ENCODE measurements around the gene DNAJA4. TPM values are rescaled to one million over a fixed set of nuclear protein-coding genes. Genes with fewer than 3 reads are reported as not detected.
A peak's percentile ranks its signal among the peaks of the same experiment; 100 is the strongest.

The DNAJA4 gene
- total and polyA plus RNA-seq, 9 of the 15 experiments (the other 6 are each of a cell fraction or from before 2014, with no cell fraction given): 0.11 to 1.0 (median 0.16) TPM; not detected in 4

- Histone ChIP-seq H2AFZ (ENCODE audit: low read depth, low read length) (peak overlapping the region; percentile 1; the same call in 1 of the 2 replicates), H3K27me3 (ENCODE audit: control insufficient read depth in 2 of 2, insufficient read depth in 2 of 2, low read length in 2 of 2) (no peaks in the 10 kb centered on the region), H3K36me3 (ENCODE audit: control insufficient read depth, insufficient read depth, low read length) (no peaks in the 10 kb centered on the region), H3K4me3 (no peak overlapping the region), H3K27ac (ENCODE audit: extremely low read depth, low read depth, low read length) (no peak overlapping the region), H3K9me1 (ENCODE audit: control insufficient read depth, insufficient read depth, low read length) (no peaks in the 10 kb centered on the region), H3K4me1 (replicated peaks in 1 of 2; ENCODE audit: control insufficient read depth in 2 of 2, insufficient read depth in 2 of 2, low read length in 2 of 2) (no peaks in the 10 kb centered on the region; a peak in 1 of 5 replicates), H3K9ac (ENCODE audit: insufficient read depth in 1 of 2, low read depth in 2 of 2, low read length in 2 of 2) (no peak overlapping the region), H3K4me2 (ENCODE audit: insufficient read depth, low read length) (no peak overlapping the region), H3K79me2 (ENCODE audit: control insufficient read depth, insufficient read depth, low read length) (no peaks in the 10 kb centered on the region), H3K9me3 (replicated peaks; ENCODE audit: control insufficient read depth, insufficient read depth, low read depth, low read length) (no peaks in the 10 kb centered on the region), H4K20me1 (replicated peaks; ENCODE audit: control insufficient read depth, insufficient read depth, low read length) (no peaks in the 10 kb centered on the region)
- 16% methylated on average over 9 of the region's 9 CpGs for WGBS (ENCODE audit: insufficient coverage, low coverage, missing lambda C conversion rate)
- FAIRE-seq: no peak
- no peak for TF ChIP-seq CHCHD3 (CRISPR knock-in tag; IDR thresholded peaks at IDR 0.05)
- TF ChIP-seq CBFB (CRISPR knock-in tag; IDR thresholded peaks at IDR 0.05): no peak
- TF ChIP-seq SAFB (IDR thresholded peaks at IDR 0.05; ENCODE audit: borderline replicate concordance, low read depth, low read length): no peak
- TF ChIP-seq SUPT5H (IDR thresholded peaks at IDR 0.05): no peak
- no peak for ATAC-seq
- ChIA-PET POLR2A (interaction anchor here (0.5 to 0.6 kb wide), 3 partner anchors 41 to 102 kb away, joined by 3 to 4 read pairs (median 3); partner anchors contain the start of gene IDH3A), CTCF (ENCODE audit: low intra/inter-chr PET ratio) (no interaction called here)
- intact Hi-C loops (cut with micrococcal nuclease) (no loop called here), in situ Hi-C loops (cut with MboI) (no loop called here)
- no TSS peak for BruUV-seq (replicated peaks)
- no peak for DNase-seq (ENCODE audit: extremely low read depth in 1 of 4, low spot score in 3 of 4)
These were observed 13.2 kb upstream of the DNAJA4 start for GRCh38 chr15:78251136-78251535.

DNA sequence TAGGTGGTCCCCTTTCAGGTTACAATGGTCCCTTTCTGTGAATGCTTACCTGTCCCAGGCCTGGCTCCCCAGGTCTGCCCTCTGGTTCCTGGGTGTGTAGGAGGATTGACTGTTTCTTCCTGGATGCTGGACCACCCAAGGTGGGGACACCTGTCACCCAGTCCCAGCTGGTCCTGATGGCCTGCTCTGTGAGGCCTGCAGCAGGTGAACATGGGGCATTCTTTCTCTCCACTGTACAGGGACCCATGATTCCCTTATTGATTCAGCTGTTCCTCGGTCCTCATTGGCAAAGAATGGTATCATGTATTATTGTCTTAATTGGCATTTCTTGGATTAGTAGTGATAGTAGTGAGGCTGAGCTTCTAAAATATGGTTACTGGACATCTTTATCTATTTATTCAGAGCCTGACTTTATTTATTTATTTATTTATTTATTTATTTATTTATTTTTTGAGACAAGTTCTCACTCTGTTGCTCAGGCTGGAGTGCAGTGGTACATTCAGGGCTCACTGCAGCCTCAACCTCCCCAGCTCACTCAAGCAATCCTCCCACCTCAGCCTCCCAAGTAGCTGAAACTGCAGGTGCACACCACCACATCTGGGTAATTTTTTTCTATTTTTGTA lies 8.8 kb upstream of the DNAJA4 start:
- FAIRE-seq: no peak
- TF ChIP-seq ZSCAN29 (IDR thresholded peaks at IDR 0.05) (no peak), USF1 (CRISPR knock-in tag; IDR thresholded peaks at IDR 0.05) (no peak), ZNF263 (CRISPR knock-in tag; IDR thresholded peaks at IDR 0.05; ENCODE audit: borderline replicate concordance) (no peak), KDM5B (IDR thresholded peaks at IDR 0.05; ENCODE audit: insufficient replicate concordance, low read depth, low read length) (no peak), NR4A1 (CRISPR knock-in tag; IDR thresholded peaks at IDR 0.05) (no peak), NR4A1 (tag; IDR thresholded peaks at IDR 0.05) (no peak), NR2F6 (CRISPR knock-in tag; IDR thresholded peaks at IDR 0.05) (no peak), PHB2 (IDR thresholded peaks at IDR 0.05; ENCODE audit: low read depth) (no peak), SMARCB1 (IDR thresholded peaks at IDR 0.05; ENCODE audit: insufficient read length, low read depth) (no peak), CBFA2T2 (conservative IDR thresholded peaks at IDR 0.05) (no peak)
- TF ChIP-seq, protein P1, sequence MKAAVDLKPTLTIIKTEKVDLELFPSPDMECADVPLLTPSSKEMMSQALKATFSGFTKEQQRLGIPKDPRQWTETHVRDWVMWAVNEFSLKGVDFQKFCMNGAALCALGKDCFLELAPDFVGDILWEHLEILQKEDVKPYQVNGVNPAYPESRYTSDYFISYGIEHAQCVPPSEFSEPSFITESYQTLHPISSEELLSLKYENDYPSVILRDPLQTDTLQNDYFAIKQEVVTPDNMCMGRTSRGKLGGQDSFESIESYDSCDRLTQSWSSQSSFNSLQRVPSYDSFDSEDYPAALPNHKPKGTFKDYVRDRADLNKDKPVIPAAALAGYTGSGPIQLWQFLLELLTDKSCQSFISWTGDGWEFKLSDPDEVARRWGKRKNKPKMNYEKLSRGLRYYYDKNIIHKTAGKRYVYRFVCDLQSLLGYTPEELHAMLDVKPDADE (conservative IDR thresholded peaks at IDR 0.05; ENCODE audit: control insufficient read depth, low read depth, low read length): no peak

More for the DNA sequence above, 8.8 kb upstream of the DNAJA4 start:
- H3K9ac ChIP-seq (ENCODE audit: insufficient read depth in 1 of 2, low read depth in 2 of 2, low read length in 2 of 2): no peak overlapping the region
- H3K27ac ChIP-seq (ENCODE audit: extremely low read depth, low read depth, low read length): no peak overlapping the region
- DNase-seq (ENCODE audit: extremely low read depth in 1 of 4, low spot score in 3 of 4) (no peak), ATAC-seq (no peak)
- WGBS (ENCODE audit: insufficient coverage, low coverage, missing lambda C conversion rate): 27% methylated on average over 1 of the region's 1 CpG
- H3K36me3 ChIP-seq (ENCODE audit: control insufficient read depth, insufficient read depth, low read length): no peaks in the 10 kb centered on the region
- H3K4me1 ChIP-seq (replicated peaks in 1 of 2; ENCODE audit: control insufficient read depth in 2 of 2, insufficient read depth in 2 of 2, low read length in 2 of 2): peaks cover 0 to 7% of the 10 kb centered on the region in 2 experiments; a peak in 2 of 5 replicates
- H3K4me3 ChIP-seq: no peak overlapping the region
- H2AFZ ChIP-seq (ENCODE audit: low read depth, low read length): no peak overlapping the region
- BruUV-seq (replicated peaks): no TSS peak
- in situ Hi-C loops (cut with MboI) (no loop called here), intact Hi-C loops (cut with micrococcal nuclease) (no loop called here)
- no peak overlapping the region for H3K4me2 ChIP-seq (ENCODE audit: insufficient read depth, low read length)
- CTCF ChIA-PET (ENCODE audit: low intra/inter-chr PET ratio): no interaction called here
- no peaks in the 10 kb centered on the region for H3K9me1 ChIP-seq (ENCODE audit: control insufficient read depth, insufficient read depth, low read length)
- H4K20me1 ChIP-seq (replicated peaks; ENCODE audit: control insufficient read depth, insufficient read depth, low read length): no peaks in the 10 kb centered on the region
- H3K79me2 ChIP-seq (ENCODE audit: control insufficient read depth, insufficient read depth, low read length): no peaks in the 10 kb centered on the region
- no peaks in the 10 kb centered on the region for H3K9me3 ChIP-seq (replicated peaks; ENCODE audit: control insufficient read depth, insufficient read depth, low read depth, low read length)
- no peaks in the 10 kb centered on the region for H3K27me3 ChIP-seq (ENCODE audit: control insufficient read depth in 2 of 2, insufficient read depth in 2 of 2, low read length in 2 of 2)
- POLR2A ChIA-PET: interaction anchor here (1.2 to 1.3 kb wide), 2 partner anchors 43 to 135 kb away, joined by 3 read pairs; no protein-coding TSS in a partner anchor

Measured in K562 (cell line).